Spinal cord (tissue), 10 donors: ENCODE measurements around the gene LBX1. TPM values are rescaled to one million over a fixed set of nuclear protein-coding genes. Genes with fewer than 3 reads are reported as not detected.

Source experiments
- DNase-seq, 6 donors: peaks; one replicate each; pipeline versions ENCODE4 v3.0.0 to v3.0.0-alpha.2; 2013 to 2015; ENCODE audit warnings: low spot score in 6 of 6, low read depth in 4 of 6
- H3K27ac ChIP-seq: one replicate; pipeline ENCODE4 v1.5.1; 2013; ENCODE audit warnings: low read depth, low read length, control low read depth
- H3K27me3 ChIP-seq: one replicate; pipeline ENCODE4 v1.6.1; 2013; ENCODE audit warnings: low read length; ENCODE audit not compliant: control insufficient read depth, insufficient read depth
- H3K36me3 ChIP-seq: one replicate; pipeline ENCODE4 v1.6.1; 2013; ENCODE audit warnings: low read length; ENCODE audit not compliant: control insufficient read depth, insufficient read depth
- H3K4me1 ChIP-seq: one replicate; pipeline ENCODE4 v1.6.1; 2013; ENCODE audit warnings: low read length; ENCODE audit not compliant: control insufficient read depth, insufficient read depth
- H3K4me3 ChIP-seq: one replicate; pipeline ENCODE4 v1.5.1; 2013; ENCODE audit warnings: low read depth, low read length, control low read depth
- H3K9me3 ChIP-seq: one replicate; pipeline ENCODE4 v1.6.1; 2013; ENCODE audit warnings: low read length; ENCODE audit not compliant: control insufficient read depth, insufficient read depth
- WGBS: methylation state at CpG from one replicate; pipeline ENCODE4 v1.1.5; 2013; ENCODE audit warnings: missing lambda C conversion rate; ENCODE audit not compliant: insufficient coverage; 5-methylcytosine and 5-hydroxymethylcytosine counted together
- polyA plus RNA-seq, 2 donors: library from polyadenylated mRNA; unstranded; fragments of 120-200 nt; gene quantifications; one replicate each; pipeline ENCODE4 v1.2.1, GENCODE V29; 2013; ENCODE audit not compliant: insufficient read length in 2 of 2
- total RNA-seq, 2 donors: library from RNA; depleted of rRNA in 1 of 2; stranded (reverse); fragments of 120-200 nt in 1 of 2; fragments of >200 nt in 1 of 2; gene quantifications; one replicate each; pipeline versions ENCODE4 v1.2.3 to v1.2.4, GENCODE V29; 2013 to 2014
- donor health status: healthy.

The LBX1 gene
- total and polyA plus RNA-seq, 4 donors, result 1.9 to 27.5 (median 15.0) TPM

DNA sequence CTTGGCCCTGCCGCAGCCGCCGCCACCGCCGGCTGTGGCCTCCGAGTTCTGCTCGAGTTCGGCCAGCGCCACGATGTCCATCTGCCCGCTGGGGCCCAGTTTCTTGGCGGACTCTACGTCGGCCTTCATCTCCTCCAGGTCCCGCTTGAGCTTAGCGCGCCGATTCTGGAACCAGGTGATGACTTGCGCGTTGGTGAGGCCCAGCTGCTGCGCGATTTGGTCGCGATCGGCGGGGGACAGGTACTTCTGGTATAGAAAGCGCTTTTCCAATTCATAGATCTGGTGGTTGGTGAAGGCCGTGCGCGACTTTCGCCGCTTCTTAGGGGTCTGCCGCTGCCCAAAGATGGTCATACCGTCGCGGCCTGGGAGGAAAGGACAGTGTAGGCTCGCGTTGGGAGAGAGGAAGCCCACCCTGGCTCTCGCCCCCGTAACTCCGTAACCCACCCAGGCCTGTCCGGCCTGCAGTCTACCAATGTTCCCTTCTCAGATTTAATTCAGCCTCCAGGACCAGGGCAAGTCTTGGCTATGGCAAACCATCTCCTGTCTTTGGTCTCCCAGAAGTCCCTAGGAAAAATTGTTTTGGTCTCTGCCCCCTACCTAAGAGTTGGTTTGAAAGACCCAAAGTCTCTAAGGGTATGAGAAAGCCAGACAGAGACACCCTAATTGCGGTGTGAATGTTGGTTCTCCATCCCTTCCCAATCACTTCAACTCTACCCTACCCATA lies 1.7 kb downstream of the LBX1 start:
- WGBS, result 4% methylated on average over 41 of the region's 43 CpGs
- H3K27ac ChIP-seq, result peak overlapping the region; percentile 25
- H3K9me3 ChIP-seq, result no peaks in the 10 kb centered on the region
- H3K36me3 ChIP-seq, result no peaks in the 10 kb centered on the region
- peaks cover 95% of the 10 kb centered on the region for H3K27me3 ChIP-seq
- peaks cover 76% of the 10 kb centered on the region for H3K4me1 ChIP-seq
- H3K4me3 ChIP-seq, result peak overlapping the region; percentile 26
- DNase-seq, result peak in 2 of 6 donors; percentile 26 to 73

DNA sequence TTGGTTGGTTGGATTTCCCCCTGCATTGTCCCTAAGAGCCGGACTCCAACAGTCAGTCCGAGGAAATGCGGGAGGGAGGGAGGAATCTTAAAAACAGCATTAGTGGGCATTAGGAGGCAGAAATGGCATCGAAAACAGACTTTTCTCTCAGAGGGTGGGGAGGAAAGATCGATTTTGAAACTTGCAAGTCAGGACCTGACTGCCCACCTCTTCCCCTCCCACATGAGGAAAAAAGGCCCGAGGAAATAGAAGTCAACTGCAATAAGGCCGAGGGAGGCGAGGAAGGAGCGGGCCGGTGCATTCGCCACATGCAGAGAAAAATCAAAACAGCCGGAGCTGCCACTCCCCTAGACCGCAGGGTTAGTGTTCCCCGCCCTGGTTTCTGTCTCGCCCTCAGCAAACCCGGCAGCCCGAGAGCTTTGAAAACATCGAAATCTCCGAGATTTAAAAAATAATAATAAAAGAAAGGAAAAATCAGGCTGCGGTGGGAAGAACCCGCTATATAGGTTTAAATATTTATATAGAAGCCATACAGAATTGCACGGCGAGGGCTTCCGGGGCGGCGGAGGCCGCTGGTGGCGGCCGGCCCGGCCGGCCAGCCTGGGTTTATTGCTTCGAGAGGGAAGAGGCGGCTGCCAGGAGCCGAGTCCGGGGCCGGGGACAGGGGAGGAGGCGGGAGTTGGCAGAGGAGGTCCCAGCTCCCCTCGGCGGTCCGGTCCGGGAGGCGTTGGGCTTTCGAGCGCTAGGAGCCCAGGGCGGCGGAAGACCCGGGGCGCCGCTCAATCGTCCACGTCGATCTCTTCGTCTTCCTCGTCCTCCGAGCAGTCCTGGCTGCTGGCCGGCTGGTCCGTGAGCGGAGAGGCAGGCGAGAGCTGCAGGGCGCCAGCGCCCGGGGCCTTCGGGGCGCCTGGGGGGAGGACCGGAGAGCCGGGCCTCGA lies 2.5 kb downstream of the LBX1 start:
- H3K27ac ChIP-seq, result no peak overlapping the region
- peaks cover 95% of the 10 kb centered on the region for H3K27me3 ChIP-seq
- H3K36me3 ChIP-seq, result no peaks in the 10 kb centered on the region
- DNase-seq, result peak in 1 of 6 donors; percentile 48
- peaks cover 82% of the 10 kb centered on the region for H3K4me1 ChIP-seq
- no peaks in the 10 kb centered on the region for H3K9me3 ChIP-seq
- WGBS, result 3% methylated on average over 52 of the region's 67 CpGs
- peak overlapping the region; percentile 9 for H3K4me3 ChIP-seq

DNA sequence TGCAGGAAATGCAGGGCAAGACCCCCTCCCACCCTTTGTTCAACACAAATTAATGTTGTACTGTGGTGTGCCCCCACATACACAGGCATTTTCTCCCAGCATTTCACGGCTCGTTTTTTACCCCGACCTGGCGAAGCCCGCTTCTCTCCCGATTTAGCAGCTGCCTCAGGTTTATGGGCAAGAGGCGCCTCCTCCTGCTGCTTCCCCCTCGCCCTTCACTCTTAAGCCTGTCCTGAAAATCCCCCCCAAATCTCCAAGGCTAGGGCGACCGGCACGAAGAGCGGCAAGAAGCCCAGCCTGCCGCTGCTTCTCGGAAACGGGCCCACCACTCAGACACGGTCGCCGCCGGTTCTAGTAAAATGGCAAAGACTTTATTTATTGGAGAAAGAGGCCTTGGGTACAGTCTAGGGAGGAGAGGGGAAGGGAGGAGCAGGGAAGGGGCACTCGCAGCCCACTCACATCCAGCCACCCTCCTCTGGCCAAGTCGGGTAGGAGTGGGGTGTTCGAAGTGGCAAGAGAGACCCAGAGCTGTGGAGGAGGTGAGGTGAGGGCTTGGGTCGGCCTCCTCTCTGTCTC lies 3.3 kb downstream of the LBX1 start:
- 2% methylated on average over 16 of the region's 23 CpGs for WGBS
- peak in 2 of 6 donors; percentile 39 to 63 for DNase-seq
- Histone ChIP-seq H3K36me3 (no peaks in the 10 kb centered on the region), H3K4me1 (peaks cover 82% of the 10 kb centered on the region), H3K27ac (peak overlapping the region; percentile 33), H3K27me3 (peaks cover 95% of the 10 kb centered on the region), H3K9me3 (no peaks in the 10 kb centered on the region), H3K4me3 (peak overlapping the region; percentile 9)

DNA sequence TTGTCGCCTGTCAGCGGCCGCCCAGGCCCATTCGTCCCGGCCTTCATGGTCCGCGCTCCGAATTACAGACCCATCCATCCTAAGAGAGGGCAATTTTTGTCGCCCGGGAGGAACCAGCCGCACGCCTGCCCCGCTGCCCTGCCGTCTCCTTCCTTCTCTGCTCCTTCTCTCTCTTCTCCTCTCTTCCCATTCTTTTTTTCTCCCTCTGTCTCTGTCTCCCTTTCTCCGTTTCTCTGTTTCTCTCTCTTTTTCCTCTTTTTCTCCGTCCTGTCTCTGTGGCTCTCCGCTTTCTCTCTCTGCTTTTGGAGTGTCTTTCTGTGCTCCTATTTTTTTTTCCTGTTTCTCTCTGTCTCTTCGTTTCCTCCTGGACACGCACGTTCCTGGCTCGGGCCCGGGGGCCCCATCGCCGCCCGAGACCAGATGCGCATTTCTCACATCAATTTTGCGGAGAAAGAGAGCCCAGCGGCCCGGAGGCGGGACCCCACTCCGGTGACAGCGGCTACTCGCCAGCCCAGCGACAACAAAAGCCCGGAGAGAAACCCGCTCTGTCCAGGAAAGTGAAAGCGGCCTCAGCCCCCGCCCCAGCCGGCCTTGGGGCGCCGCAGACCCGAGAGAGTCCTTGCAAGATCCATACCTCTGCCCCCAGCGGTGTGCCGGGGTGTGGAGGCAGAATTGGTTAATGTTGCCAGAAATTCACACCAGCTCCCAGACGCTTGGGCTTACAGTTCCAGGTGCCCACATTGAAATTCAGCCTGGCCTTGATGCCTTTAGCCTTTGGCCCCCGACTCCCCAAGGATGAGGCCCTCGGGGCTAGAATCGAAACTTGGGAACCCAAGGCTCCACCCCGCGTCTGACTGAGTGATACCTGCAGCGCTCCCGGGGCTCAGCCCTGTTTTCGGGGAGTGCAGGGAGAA lies 4.1 kb downstream of the LBX1 start:
- peak overlapping the region; percentile 33 for H3K27ac ChIP-seq
- 1% methylated on average over 50 of the region's 53 CpGs for WGBS
- H3K4me3 ChIP-seq, result peak overlapping the region; percentile 9
- H3K4me1 ChIP-seq, result peaks cover 76% of the 10 kb centered on the region
- no peaks in the 10 kb centered on the region for H3K9me3 ChIP-seq
- H3K27me3 ChIP-seq, result peaks cover 95% of the 10 kb centered on the region
- no peaks in the 10 kb centered on the region for H3K36me3 ChIP-seq
- DNase-seq, result peak in 2 of 6 donors; percentile 39 to 61

DNA sequence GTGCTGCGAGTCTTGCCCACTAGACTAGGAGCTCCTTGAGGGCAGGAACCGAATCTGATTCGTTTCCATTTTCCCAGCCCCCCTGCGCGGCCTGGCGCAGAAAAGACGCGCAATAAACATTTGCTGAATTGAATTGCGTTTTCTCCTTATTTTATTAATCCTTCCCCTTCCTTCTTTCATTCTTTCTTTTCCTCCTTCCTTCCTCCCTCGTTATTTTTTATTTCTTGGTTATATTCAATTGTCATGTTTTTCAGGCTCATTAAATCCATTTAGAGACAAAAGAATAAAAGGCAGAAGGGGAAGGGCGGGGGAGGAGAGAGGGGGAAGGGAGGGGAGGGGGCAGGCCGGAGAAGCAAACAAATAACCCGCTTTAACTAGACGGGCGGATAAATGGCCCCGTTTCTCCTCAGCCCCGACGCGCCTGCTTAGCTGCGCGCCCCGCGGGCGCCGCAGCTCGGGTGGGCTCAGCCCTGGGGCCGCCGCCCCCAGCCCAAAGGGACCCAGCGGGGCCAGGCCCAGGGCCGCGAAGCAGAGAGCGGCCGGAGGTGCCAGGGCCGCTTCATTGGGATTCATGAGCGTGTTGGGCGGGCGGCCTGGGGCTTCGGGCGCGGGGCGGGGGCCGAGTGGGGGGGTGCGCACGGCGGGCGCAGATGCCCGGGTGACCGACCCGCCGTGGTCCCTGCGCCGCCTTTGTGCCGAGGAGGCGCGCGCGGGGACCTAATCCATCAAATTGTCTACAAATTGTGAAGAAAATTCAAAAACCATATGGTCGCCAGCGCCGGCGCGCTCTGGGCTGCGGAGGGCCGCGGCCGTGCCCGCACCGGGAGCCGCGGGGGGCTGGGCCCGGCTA lies 5.0 kb downstream of the LBX1 start:
- Histone ChIP-seq H3K36me3 (no peaks in the 10 kb centered on the region), H3K9me3 (no peaks in the 10 kb centered on the region), H3K4me3 (peak overlapping the region; percentile 9), H3K4me1 (peaks cover 67% of the 10 kb centered on the region), H3K27ac (no peak overlapping the region), H3K27me3 (peaks cover 94% of the 10 kb centered on the region)
- WGBS, result 3% methylated on average over 68 of the region's 71 CpGs
- DNase-seq, result peak in 2 of 6 donors; percentile 36 to 81

DNA sequence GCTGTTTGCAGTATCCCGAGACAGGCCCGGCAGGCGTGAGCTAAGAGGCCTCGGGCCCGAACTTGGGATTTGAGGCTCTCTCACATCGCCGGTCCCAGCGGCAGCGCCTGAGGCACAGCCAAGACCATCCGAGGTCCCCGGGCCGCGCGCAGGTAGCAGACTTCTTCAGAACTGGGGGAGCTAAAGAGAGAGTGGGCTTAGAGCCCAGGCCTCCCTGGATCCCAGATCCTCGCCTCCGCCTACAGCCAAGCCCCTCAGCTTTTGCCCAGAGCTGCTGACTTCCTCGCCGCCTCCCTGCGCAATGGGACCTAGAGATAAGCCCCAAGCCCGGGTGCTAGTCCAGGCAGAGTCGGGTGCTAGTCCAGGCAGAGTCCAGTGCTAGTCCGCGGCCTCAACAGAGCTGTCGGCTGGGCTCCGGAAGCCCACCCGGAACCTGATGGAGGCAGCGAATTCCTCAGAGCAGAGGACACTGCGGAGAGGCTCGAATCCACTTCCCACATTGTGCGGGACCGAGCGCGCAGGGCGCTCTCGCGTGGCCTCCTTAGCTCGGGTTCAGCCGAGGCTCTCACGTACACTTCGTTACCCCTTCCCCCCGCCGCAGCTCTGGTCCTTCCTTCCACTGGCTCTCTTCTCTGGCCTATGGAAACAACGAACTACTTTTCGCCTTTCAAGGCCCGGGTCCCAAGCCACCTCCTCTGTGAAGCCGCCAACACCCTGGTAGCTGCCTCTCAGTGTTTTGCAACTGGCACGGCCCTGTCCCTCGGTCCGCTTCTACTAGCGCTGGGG lies 5.8 kb downstream of the LBX1 start:
- no peaks in the 10 kb centered on the region for H3K36me3 ChIP-seq
- peak in 2 of 6 donors; percentile 45 to 62 for DNase-seq
- H3K4me1 ChIP-seq, result peaks cover 69% of the 10 kb centered on the region
- no peak overlapping the region for H3K27ac ChIP-seq
- H3K9me3 ChIP-seq, result no peaks in the 10 kb centered on the region
- WGBS, result 9% methylated on average over 50 of the region's 50 CpGs
- no peak overlapping the region for H3K4me3 ChIP-seq
- H3K27me3 ChIP-seq, result peaks cover 96% of the 10 kb centered on the region

DNA sequence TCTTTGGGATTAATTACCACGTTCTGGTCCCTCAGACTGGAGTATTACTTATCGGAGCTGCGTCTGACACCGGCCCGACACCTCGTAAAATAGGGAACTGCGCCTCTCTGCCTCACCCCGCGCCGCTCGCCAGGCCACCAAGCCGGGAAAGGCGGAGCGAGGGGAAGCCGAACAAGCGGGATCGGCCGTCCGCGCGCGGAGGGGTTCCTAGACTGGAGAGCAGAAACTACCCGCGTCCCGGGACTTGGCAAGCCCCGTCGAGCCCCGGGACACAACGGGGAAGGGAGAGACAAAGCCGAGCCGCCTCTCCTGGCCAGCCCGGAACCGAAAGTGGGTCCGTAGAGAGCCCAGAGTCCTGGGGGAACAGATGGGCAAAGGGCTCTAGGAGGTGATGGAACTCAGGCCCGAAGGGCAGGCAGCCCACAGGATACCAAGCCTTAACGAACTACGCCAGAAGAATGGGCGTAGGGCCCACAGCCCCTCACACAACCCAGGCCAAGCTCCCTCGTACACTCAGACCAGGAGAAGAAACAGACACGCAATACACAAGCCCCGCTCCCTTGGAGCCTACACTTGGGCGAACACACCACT lies 6.5 kb downstream of the LBX1 start:
- WGBS, result 2% methylated on average over 42 of the region's 42 CpGs
- H3K4me3 ChIP-seq, result peak overlapping the region; percentile 9
- H3K4me1 ChIP-seq, result peaks cover 71% of the 10 kb centered on the region
- peaks cover 96% of the 10 kb centered on the region for H3K27me3 ChIP-seq
- no peaks in the 10 kb centered on the region for H3K36me3 ChIP-seq
- H3K27ac ChIP-seq, result no peak overlapping the region
- DNase-seq, result peak in 1 of 6 donors; percentile 64
- no peaks in the 10 kb centered on the region for H3K9me3 ChIP-seq
